ENCODE results near the gene ZNF587B.
"Not testable (repeated sequence)": the region's sequence is repeated elsewhere in the genome, so short reads cannot be mapped to it uniquely, and the experiment has no call there.

The ZNF587B gene

DNA sequence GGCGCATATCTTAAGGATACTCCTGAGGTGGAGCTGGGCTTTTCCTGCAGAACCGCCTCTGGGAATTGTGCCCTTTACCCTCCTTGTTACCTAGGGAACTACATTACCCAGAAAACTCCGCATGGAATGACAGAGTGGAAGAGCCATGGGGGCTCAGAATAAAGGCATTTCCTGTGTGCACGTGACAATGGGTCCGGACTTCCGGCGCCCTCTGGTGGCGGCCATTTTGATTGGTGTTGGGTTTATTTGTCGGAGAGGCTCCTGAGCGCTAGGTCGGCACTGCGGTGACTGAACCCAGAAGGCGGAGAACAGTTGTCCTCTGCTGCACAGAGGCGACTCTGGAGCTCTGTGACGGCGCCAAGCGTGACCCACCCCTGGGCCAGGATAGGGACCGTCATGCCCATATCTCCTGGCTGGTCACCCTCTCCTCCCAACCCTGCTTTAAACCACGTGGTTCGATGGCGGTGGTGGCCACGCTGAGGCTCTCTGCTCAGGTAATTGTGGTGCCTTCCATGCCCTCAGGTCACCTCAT lies at the start of gene ZNF587B:
Gene ZNF587B, plus strand, starts transcription at position 229 of the 532 bp plus-strand sequence. Its CDS starts 230 bp downstream, at position 459.
- DNase-seq, result peak; percentile 45

DNA sequence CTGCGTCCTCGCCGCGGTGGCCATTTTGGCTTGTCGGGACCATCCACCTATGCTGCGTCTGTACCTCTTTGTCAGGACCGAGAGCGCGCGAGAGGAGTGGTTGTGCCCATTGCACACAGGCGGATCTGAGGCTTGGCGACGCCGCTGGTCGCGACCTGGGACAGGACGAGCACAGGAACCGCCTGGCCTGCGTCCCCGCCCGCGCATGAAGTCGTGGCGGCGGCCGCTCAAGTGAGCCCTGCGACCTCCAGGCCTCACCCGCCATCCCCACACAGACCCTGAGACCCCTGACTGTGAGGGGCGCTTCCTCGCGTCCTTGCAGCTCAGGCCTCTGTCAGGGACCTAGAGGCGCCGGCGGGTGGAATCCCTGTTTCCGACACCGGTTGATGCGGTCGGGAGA lies 43.8 kb upstream of the ZNF587B start:
- no peak for DNase-seq

DNA sequence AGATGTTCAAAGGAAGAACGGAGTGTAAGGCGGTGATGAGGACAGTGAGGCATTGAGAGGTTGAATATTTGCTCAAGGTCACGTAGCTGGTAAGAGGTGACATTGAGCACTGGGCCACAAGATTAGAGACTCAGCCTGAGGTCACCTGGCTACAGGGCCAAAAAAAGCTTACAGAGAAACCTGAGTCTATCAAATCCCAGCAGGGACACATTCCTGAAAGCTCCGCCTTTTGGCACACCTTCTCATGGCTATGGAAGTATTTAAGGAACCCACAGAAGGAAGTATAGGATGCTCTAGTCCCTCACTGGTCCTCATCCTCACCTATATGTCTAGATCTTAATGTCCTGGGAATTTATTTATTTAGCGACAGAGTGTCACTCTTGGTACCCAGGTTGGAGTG lies 43.2 kb upstream of the ZNF587B start:
- DNase-seq, result no peak

GRCh38 chr19:57788114-57788692 lies 41.9 kb upstream of the ZNF587B start:
- no peak for DNase-seq

GRCh38 chr19:57789288-57789687 lies 40.8 kb upstream of the ZNF587B start:
- no peak for DNase-seq

DNA sequence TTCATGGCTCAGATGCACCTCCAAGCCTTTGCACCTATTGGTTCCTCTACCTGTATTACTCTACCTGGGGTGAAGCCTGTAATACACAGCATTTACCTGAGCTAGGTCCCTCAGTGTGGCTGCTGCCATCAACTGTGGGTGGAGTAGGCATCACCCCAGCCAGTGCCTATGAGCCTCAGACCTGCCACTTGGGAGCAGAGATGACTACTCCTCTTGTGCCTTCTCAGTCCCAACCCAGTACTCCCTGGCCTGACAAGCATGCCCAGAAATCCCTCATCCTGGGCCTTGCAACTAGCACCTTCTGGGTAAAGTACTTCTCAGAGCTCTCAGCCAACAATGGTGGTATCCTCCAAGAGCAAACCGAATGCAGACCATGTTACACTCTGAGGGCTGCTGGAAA lies 33.5 kb upstream of the ZNF587B start:
- not testable (repeated sequence) for DNase-seq

GRCh38 chr19:57800696-57801095 lies 29.4 kb upstream of the ZNF587B start:
- DNase-seq, result no peak

DNA sequence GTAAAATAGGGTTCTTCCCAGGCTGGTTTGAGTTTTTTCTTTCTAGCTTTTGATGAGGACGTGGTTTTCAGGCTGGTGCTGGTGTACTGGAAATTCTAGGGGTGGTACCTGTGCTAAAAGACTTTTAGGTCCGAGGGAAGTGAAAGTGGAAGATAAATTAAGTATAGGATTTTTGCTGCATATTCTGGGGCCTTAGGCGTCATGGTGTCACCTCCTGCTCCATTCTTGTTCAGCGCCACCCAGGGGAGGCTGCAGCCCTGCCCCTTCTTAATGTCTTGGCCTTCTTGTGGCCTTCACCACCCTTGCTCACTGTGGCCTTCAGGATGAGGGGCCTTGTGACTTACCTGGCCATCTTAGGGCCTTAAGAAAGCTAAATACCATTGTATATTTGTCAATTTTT lies 27.8 kb upstream of the ZNF587B start:
- DNase-seq, result no peak

GRCh38 chr19:57803265-57803593 lies 26.9 kb upstream of the ZNF587B start:
- DNase-seq, result no peak

- no peak for DNase-seq
These were observed 26.3 kb upstream of the ZNF587B start for GRCh38 chr19:57803594-57804325.

DNA sequence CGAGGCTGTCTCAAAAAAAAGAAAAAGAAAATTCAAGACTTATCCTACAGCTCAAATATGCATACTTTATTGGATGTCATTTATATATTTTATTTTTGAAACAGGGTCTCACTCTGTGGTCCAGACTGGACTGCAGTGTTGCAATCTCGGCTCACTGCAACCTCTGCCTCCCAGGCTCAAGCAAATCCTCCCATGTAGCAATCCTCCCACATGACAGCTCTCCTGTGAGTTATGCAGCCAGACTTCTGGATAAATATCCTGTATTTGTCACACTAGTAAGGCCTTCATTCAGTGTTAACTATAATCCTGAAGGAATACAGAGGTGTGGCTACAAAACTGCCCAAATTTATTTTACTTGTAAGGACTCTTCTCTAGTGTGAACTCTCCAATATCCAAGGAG lies 22.6 kb upstream of the ZNF587B start:
- no peak for DNase-seq

DNA sequence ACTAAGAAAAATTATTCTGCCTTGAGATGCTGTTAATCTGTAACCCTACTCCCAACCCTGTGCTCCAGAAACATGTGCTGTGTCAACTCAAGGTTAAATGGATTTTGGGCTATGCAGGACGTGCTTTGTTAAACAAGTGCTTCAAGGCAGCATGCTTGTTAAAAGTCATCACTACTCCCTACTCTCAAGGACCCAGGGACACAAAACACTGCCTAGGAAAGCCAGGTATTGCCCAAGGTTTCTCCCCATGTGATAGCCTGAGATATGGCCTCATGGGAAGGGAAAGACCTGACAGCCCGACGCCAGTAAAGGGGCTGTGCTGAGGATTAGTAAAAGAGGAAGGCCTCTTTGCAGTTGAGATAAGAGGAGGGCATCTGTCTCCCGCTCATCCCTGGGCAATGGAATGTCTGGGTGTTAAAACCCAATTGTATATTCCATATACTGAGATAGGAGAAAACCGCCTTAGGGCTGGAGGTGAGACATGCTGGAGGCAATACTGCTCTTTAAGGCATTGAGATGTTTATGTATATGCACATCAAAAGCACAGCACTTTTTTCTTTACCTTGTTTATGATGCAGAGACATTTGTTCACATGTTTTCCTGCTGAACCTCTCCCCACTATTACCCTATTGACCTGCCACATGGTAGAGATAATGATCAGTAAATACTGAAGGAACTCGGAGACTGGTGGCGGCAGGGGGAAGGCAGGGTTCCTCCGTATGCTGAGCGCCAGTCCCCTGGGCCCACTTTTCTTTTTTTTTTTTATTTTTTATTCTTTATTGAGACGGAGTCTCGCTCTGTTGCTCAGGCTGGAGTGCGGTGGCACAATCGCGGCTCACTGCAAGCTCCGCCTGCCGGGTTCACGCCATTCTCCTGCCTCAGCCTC lies 19.4 kb upstream of the ZNF587B start:
- DNase-seq, result not testable (repeated sequence)

DNA sequence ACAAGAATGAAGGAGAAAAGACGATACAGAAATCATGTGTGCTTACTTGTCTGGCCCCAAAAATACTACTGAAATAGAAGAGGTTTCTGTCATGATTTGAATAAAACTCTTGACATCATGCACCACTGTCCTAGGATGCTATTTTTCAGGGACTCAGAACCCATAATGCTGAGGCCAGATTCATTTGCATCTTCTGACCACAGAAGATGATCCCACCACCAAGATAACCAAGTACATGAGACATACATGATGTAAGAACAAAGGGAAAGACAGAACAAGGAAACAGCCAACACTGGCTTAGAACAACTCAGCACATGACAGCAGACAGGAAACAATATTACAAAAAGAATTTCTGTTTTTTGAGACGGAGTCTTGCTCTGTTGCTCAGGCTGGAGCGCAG lies 17.9 kb upstream of the ZNF587B start:
- no peak for DNase-seq

- not testable (repeated sequence) for DNase-seq
These were observed 16.9 kb upstream of the ZNF587B start for GRCh38 chr19:57812975-57813820.

GRCh38 chr19:57813919-57814504 lies 16.1 kb upstream of the ZNF587B start:
- no peak for DNase-seq

DNA sequence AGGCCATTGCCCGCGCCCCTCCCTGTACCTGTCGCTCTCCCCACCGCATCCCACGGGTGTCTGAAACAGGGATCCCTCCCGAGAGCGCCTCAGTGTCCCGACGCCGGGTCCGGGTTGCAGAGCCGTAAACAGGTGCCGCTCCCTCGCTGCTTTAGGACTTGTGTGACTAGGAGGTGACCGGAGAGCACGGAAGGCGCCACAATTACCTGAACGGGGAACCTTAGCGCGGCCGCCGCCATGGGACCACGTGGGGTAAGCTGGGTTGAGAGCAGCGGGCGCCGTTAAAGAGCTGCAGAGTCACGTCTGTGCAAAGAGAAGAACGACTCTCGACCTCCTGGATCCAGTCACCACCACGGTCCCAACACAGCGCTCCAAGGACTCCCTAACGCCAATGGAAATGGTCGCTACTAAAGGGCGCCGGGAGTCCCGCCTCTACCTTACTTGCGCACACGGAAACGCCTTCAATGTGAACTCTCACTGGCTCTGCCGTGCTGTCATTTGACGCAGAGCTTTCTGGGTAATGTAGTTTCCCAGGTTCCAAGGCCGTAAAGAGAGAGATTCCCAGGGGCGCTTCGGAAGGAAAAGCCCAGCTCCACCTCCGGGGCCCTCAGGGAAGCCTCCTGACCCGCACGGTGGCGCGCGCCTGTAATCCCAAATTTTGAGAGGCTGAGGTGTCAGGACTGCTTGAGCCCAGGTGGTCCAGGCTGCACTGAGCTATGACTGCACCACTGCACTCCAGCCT lies 15.4 kb upstream of the ZNF587B start, which contains the start of gene ZNF552:
Gene ZNF552, minus strand, starts transcription at position 409 of the 742 bp plus-strand sequence. Its CDS starts 170 bp downstream, at position 239.
- DNase-seq, result peak; percentile 70

- DNase-seq, result no peak
These were observed 14.6 kb upstream of the ZNF587B start for GRCh38 chr19:57815247-57816075.

DNA sequence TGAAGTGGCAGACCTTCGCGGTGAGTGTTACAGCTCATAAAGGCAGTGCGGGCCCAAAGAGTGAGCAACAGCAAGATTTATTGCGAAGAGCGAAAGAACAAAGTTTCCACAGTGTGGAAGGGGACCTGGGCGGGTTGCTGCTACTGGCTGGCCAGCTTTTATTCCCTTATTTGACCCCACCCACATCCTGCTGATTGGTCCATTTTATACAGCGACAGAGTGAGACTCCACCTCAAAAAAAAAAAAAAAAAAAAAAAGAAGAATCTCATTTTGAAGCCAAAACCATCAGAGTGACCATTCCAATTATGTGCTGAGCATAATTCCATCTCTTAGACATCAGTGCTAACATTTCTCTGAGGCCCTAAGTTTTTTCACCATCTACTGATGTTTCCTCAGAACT lies 13.4 kb upstream of the ZNF587B start:
- no peak for DNase-seq

GRCh38 chr19:57817976-57818375 lies 12.1 kb upstream of the ZNF587B start:
- DNase-seq, result no peak

- DNase-seq, result no peak
These were observed 11.7 kb upstream of the ZNF587B start for GRCh38 chr19:57818378-57818777.

Measured in stimulated activated CD4-positive, alpha-beta T cell treated with anti-CD3 and anti-CD28 coated beads, Interleukin-4, amount 100 ng/mL, for 1 hour (primary cell).